Measurements from ENCODE around the gene PRKAA1.
"Not testable (repeated sequence)": the region's sequence is repeated elsewhere in the genome, so short reads cannot be mapped to it uniquely, and the experiment has no call there.

Gene PRKAA1

DNA sequence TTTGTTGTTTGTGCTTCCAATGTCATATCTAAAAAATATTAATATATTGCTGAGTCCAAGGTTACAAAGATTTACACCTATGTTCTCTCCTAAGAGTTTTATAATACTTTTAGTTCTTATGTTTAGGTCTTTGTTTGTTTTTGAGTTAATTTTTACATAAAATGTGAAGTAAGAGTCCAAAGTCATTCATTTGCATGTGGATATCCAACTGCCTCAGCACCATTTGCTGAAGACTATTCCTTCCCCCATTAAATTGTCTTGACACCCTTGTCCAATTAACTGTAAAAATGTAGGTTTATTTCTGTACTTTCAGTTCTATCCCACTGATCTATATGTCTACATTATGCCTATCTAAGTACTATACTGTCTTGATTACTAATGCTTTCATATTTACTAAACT is 78.1 kb downstream of the PRKAA1 start:
- no peak for DNase-seq

DNA sequence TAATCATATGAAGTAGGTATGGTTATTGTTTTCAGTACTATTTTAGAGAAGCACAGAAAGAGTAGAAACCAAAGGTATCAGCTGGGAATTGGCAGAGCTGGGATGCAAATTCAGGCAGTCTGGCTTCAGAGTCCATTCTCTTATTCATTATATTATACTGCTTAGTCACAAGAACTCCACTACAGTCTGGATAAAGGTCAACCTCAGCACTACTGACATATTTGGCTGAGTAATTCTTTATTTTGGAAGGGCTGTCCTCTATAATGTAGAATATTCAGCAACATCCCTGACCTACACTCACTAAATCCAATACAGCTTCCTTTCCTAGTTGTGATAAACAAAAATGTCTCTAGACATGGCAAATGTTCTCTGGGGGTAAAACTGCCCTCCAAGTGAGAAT is 80.9 kb downstream of the PRKAA1 start:
- no peak for DNase-seq

DNA sequence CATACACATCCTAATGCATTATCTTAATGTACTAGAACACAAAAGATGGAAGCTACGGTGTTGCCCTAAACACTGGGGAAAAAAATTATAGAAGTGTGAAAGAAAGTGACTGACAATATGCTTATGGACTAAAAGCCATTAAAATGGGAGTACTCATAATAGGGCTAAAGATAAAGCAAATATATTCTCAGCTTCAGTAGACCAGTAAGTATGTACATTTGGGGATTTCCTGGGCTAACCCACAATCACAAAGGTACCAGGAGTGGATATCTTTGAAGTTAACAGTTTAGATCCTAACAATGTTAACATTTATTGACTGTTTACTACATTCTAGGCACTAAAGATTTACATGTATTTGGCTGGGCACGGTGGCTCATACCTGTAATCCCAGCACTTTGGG is 81.6 kb downstream of the PRKAA1 start:
- no peak for DNase-seq

GRCh38 chr5:40716000-40716399 is 82.2 kb downstream of the PRKAA1 start:
- no peak for DNase-seq

DNA sequence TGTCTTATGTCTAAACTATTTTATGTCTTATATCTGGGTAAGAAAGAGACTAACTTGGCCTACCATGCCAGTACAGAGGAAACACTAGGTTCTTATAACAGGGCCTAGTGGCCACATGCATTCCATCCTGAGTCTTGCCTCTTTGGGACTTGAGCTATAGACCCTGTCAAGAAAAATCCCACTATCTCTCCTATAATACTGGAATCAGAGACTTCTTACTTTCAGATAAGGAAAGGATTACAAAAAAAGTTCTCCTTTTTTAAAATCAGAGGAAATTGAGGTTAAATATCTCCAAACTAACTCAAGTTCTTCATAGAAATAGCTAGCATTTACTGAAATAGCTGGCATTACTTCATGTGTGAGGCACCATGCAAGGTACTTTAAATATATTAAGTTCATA is 84.2 kb downstream of the PRKAA1 start:
- no peak for DNase-seq

DNA sequence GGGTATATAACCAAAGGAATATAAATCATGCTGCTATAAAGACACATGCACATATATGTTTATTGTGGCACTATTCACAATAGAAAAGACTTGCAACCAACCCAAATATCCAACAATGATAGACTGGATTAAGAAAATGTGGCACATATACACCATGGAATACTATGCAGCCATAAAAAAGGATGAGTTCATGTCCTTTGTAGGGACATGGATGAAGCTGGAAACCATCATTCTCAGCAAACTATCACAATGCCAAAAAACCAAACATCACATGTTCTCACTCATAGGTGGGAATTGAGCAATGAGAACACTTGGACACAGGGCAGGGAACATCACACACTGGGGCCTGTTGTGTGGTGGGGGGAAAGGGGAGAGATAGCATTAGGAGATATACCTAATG is 87.6 kb downstream of the PRKAA1 start:
- DNase-seq: not testable (repeated sequence)
